Measurements from ENCODE around the gene FDX1.

DNA sequence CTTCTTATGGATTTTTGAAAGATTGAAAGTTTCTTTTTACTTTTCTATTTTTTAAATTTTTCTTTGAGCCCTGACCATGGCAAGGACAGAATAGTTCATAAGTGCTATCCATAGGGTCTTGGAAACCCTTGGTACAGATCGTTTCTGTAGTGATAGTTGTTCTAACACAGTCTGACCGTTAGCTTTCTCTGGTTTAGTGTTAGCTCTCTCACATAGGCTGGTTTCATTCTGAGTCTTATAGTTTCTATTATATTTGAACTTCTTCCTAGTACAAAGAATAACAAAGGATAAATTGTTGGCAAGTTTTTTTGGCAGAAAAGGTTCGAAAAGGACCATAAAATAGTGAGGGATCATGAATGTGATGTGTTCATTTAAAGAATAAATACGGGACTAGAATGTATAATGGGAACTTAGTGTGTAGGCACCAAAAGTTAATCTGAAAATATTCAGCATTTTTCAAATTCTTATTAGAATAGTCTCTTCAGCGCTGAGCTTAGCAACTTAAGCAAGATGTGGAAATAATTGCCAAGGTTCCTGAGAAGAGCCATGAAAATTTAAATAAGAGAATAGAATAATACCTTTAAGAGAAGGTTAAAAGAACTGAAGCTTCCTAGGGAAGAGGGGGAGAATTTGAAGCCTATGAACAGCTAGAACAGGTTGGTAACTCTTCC lies 24.1 kb downstream of the FDX1 start:
- TF ChIP-seq, protein P1, sequence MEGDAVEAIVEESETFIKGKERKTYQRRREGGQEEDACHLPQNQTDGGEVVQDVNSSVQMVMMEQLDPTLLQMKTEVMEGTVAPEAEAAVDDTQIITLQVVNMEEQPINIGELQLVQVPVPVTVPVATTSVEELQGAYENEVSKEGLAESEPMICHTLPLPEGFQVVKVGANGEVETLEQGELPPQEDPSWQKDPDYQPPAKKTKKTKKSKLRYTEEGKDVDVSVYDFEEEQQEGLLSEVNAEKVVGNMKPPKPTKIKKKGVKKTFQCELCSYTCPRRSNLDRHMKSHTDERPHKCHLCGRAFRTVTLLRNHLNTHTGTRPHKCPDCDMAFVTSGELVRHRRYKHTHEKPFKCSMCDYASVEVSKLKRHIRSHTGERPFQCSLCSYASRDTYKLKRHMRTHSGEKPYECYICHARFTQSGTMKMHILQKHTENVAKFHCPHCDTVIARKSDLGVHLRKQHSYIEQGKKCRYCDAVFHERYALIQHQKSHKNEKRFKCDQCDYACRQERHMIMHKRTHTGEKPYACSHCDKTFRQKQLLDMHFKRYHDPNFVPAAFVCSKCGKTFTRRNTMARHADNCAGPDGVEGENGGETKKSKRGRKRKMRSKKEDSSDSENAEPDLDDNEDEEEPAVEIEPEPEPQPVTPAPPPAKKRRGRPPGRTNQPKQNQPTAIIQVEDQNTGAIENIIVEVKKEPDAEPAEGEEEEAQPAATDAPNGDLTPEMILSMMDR (IDR thresholded peaks at IDR 0.05) = no peak
- TF ChIP-seq POLR2A (IDR thresholded peaks at IDR 0.05) = no peak
